Smooth muscle cell (in vitro differentiated cells): Measurements from ENCODE around the gene RICTOR. TPM values are rescaled to one million over a fixed set of nuclear protein-coding genes. Genes with fewer than 3 reads are reported as not detected.

Source experiments
- DNase-seq: peaks from one replicate; lab custom pipeline; 2025; ENCODE audit not compliant: unreplicated experiment; lab: John Stamatoyannopoulos, UW
- H2AFZ ChIP-seq: fragments of 200-600 bp; sonication (generic); 2 replicates; pipeline ENCODE4 v1.6.0; 2016; ENCODE audit warnings: antibody characterized with exemption, low read depth, mild to moderate bottlenecking
- H3F3A ChIP-seq: fragments of 200-600 bp; sonication (generic); 2 replicates; pipeline ENCODE4 v1.6.0; 2017; ENCODE audit warnings: antibody characterized with exemption, low read depth
- H3K27ac ChIP-seq: fragments of 200-600 bp; sonication (generic); 2 replicates; pipeline ENCODE4 v1.5.1; 2016; ENCODE audit warnings: low read depth, mild to moderate bottlenecking
- H3K27me3 ChIP-seq: fragments of 200-600 bp; sonication (generic); 2 replicates; pipeline ENCODE4 v1.6.1; 2016; ENCODE audit warnings: low read depth, mild to moderate bottlenecking
- H3K36me3 ChIP-seq: fragments of 200-600 bp; sonication (generic); 2 replicates; pipeline ENCODE4 v1.5.1; 2016; ENCODE audit warnings: low read depth
- H3K4me1 ChIP-seq: fragments of 200-600 bp; sonication (generic); 2 replicates; pipeline ENCODE4 v1.5.1; 2016; ENCODE audit warnings: low read depth
- H3K4me2 ChIP-seq: fragments of 200-600 bp; sonication (generic); 2 replicates; pipeline ENCODE4 v1.6.0; 2016; ENCODE audit warnings: mild to moderate bottlenecking
- H3K4me3 ChIP-seq: fragments of 200-600 bp; sonication (generic); 2 replicates; pipeline ENCODE4 v1.5.1; 2016; ENCODE audit warnings: mild to moderate bottlenecking
- H3K79me2 ChIP-seq: fragments of 200-600 bp; sonication (generic); 2 replicates; pipeline ENCODE4 v1.6.0; 2016; ENCODE audit warnings: low read depth, mild to moderate bottlenecking
- H3K9ac ChIP-seq: fragments of 200-600 bp; sonication (generic); 2 replicates; pipeline ENCODE4 v1.6.0; 2016; ENCODE audit warnings: low read depth
- H3K9me3 ChIP-seq: fragments of 200-600 bp; sonication (generic); replicated peaks from 2 replicates; pipeline ENCODE4 v1.5.1; 2016; ENCODE audit warnings: low read depth
- H4K20me1 ChIP-seq: fragments of 200-600 bp; sonication (generic); 2 replicates; pipeline ENCODE4 v1.6.0; 2016; ENCODE audit warnings: low read depth
- CTCF ChIP-seq: fragments of 200-600 bp; sonication (generic); IDR thresholded peaks from 2 replicates; pipeline ENCODE4 v1.5.1; 2017; ENCODE audit warnings: borderline replicate concordance, mild to moderate bottlenecking, antibody characterized with exemption; ENCODE audit not compliant: insufficient read depth, poor library complexity, severe bottlenecking
- WGBS: methylation state at CpG from one replicate; pipeline ENCODE4 v1.1.7; 2016; ENCODE audit warnings: low lambda C conversion rate; 5-methylcytosine and 5-hydroxymethylcytosine counted together
- polyA plus RNA-seq: library from polyadenylated mRNA; unstranded; fragments of >200 nt; fragmentation: Nextera tagmentation; extraction: Ambion mirVana; gene quantifications from 2 replicates; pipeline ENCODE4 v1.2.1, GENCODE V29; 2016
- total RNA-seq: library from RNA; depleted of rRNA; stranded (reverse); fragments of >200 nt; gene quantifications from 2 replicates; pipeline ENCODE4 v1.2.3, GENCODE V29; 2014

Gene RICTOR
- total and polyA plus RNA-seq, 2 experiments from 2014 or later, result 3.6 to 30.2 TPM

- H3K79me2 ChIP-seq, result peaks cover 81% of the 10 kb centered on the region
- no peak overlapping the region for H2AFZ ChIP-seq
- no peaks in the 10 kb centered on the region for H3K9me3 ChIP-seq
- TF ChIP-seq CTCF, result no peak
- peak overlapping the region; percentile 25 for H3K4me3 ChIP-seq
- no peak overlapping the region for H3K9ac ChIP-seq
- H3K27me3 ChIP-seq, result no peaks in the 10 kb centered on the region
- H3K27ac ChIP-seq, result no peak overlapping the region
- no peak for DNase-seq
- no peaks in the 10 kb centered on the region for H3F3A ChIP-seq
- no peaks in the 10 kb centered on the region for H3K36me3 ChIP-seq
- 96% methylated on average over 2 of the region's 2 CpGs for WGBS
- H3K4me2 ChIP-seq, result peak overlapping the region; percentile 18
- H3K4me1 ChIP-seq, result no peaks in the 10 kb centered on the region
- peaks cover 84% of the 10 kb centered on the region for H4K20me1 ChIP-seq
Measured at GRCh38 chr5:39058178-39058921, 15.8 kb downstream of the RICTOR start.

DNA sequence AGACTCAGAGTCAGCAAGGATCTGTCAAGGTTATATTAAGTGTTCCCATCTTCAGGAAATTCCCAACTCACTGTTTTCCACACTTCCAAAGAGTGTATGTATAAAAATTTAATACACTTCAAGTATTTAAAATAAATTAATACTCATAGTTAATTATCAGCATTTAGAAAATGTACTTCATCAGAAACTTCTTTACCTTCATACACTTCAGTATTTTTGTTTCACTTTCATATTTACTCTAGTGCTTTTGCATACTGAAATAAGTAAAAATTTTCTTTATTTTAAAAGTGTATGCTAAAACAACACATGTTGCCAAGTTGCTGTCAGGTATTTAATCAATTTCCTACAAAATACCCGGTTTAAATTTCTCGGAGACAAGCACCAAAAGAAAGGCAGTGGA, 16.5 kb downstream of the RICTOR start:
- Histone ChIP-seq H2AFZ (no peak overlapping the region), H3K27ac (no peak overlapping the region), H3K27me3 (no peaks in the 10 kb centered on the region), H3K4me2 (peak overlapping the region; percentile 18), H3K36me3 (no peaks in the 10 kb centered on the region), H3K4me1 (no peaks in the 10 kb centered on the region), H3F3A (no peaks in the 10 kb centered on the region), H3K79me2 (peaks cover 81% of the 10 kb centered on the region), H3K9ac (no peak overlapping the region), H3K4me3 (peak overlapping the region; percentile 25), H4K20me1 (peaks cover 84% of the 10 kb centered on the region), H3K9me3 (no peaks in the 10 kb centered on the region)
- whole genome bisulfite sequencing, result 96% methylated on average over 2 of the region's 2 CpGs
- no peak for DNase-seq
- TF ChIP-seq CTCF, result no peak

- no peak overlapping the region for H3K27ac ChIP-seq
- H3F3A ChIP-seq, result no peaks in the 10 kb centered on the region
- H3K79me2 ChIP-seq, result peaks cover 74% of the 10 kb centered on the region
- H4K20me1 ChIP-seq, result peaks cover 84% of the 10 kb centered on the region
- H3K27me3 ChIP-seq, result no peaks in the 10 kb centered on the region
- no peaks in the 10 kb centered on the region for H3K9me3 ChIP-seq
- no peak overlapping the region for H3K4me2 ChIP-seq
- no peaks in the 10 kb centered on the region for H3K36me3 ChIP-seq
- no peak overlapping the region for H3K9ac ChIP-seq
- no peak overlapping the region for H3K4me3 ChIP-seq
- H3K4me1 ChIP-seq, result no peaks in the 10 kb centered on the region
- no peak overlapping the region for H2AFZ ChIP-seq
- DNase-seq, result no peak
- WGBS, result 95% methylated on average over 5 of the region's 5 CpGs
- no peak for TF ChIP-seq CTCF
Measured at GRCh38 chr5:39055768-39056398, 18.3 kb downstream of the RICTOR start.
